GM19372 (cell line): ENCODE data around the gene CREB5.

ENCODE experiments used
- ATAC-seq: cut with Tn5 transposase; IDR thresholded peaks from one replicate; pipeline ENCODE4 v1.9.1; 2021; ENCODE audit warnings: mild to moderate bottlenecking, low read depth, moderate library complexity; ENCODE audit not compliant: unreplicated experiment

The CREB5 gene

GRCh38 chr7:28627263-28627653, 214.9 kb downstream of the CREB5 start:
- ATAC-seq: no peak

- no peak for ATAC-seq
Measured at GRCh38 chr7:28627896-28628295, 215.6 kb downstream of the CREB5 start.

- ATAC-seq: no peak
Measured at GRCh38 chr7:28629216-28629842, 217.0 kb downstream of the CREB5 start.

GRCh38 chr7:28630350-28630749, 218.0 kb downstream of the CREB5 start:
- no peak for ATAC-seq

- no peak for ATAC-seq
Measured at GRCh38 chr7:28631995-28632394, 219.7 kb downstream of the CREB5 start.

GRCh38 chr7:28638914-28639313, 226.6 kb downstream of the CREB5 start:
- no peak for ATAC-seq

- no peak for ATAC-seq
Measured at GRCh38 chr7:28640001-28640400, 227.7 kb downstream of the CREB5 start.

- ATAC-seq: no peak
Measured at GRCh38 chr7:28641752-28642545, 229.6 kb downstream of the CREB5 start.

GRCh38 chr7:28643188-28643569, 230.9 kb downstream of the CREB5 start:
- ATAC-seq: no peak

- ATAC-seq: no peak
Measured at GRCh38 chr7:28643584-28644340, 231.4 kb downstream of the CREB5 start.

GRCh38 chr7:28645866-28646265, 233.5 kb downstream of the CREB5 start:
- ATAC-seq: no peak

- no peak for ATAC-seq
Measured at GRCh38 chr7:28646376-28647075, 234.2 kb downstream of the CREB5 start.

GRCh38 chr7:28647076-28647421, 234.7 kb downstream of the CREB5 start:
- no peak for ATAC-seq

- ATAC-seq: no peak
Measured at GRCh38 chr7:28649189-28649588, 236.9 kb downstream of the CREB5 start.

- ATAC-seq: no peak
Measured at GRCh38 chr7:28649811-28650210, 237.5 kb downstream of the CREB5 start.

GRCh38 chr7:28654110-28654509, 241.8 kb downstream of the CREB5 start:
- ATAC-seq: no peak

GRCh38 chr7:28656529-28656928, 244.2 kb downstream of the CREB5 start:
- no peak for ATAC-seq

GRCh38 chr7:28658381-28658780, 246.1 kb downstream of the CREB5 start:
- ATAC-seq: no peak

- no peak for ATAC-seq
Measured at GRCh38 chr7:28660132-28660531, 247.8 kb downstream of the CREB5 start.

GRCh38 chr7:28661826-28662595, 249.7 kb downstream of the CREB5 start:
- no peak for ATAC-seq
